K562 (cell line): ENCODE results near the gene ADAMTS14. TPM values are rescaled to one million over a fixed set of nuclear protein-coding genes. Genes with fewer than 3 reads are reported as not detected.

Source experiments
- FIP1L1 ChIP-seq: fragments of 200-400 bp; formaldehyde crosslinking; IDR thresholded peaks from 2 replicates; pipeline ENCODE4 v1.6.1; 2018; ENCODE audit warnings: mild to moderate bottlenecking, low read depth, low read length; ENCODE audit not compliant: poor library complexity, severe bottlenecking
- MTA1 ChIP-seq: fragments of 450-650 bp; IDR thresholded peaks from 2 replicates; pipeline ENCODE4 v1.6.1; 2017; ENCODE audit warnings: borderline replicate concordance
- polyA plus RNA-seq, 8 experiments: library from polyadenylated mRNA; depleted of rRNA in 4 of 8; stranded (reverse) in 5 of 8; unstranded in 3 of 8; fragments of >200 nt; fragmentation: Nextera tagmentation in 2 of 8; fragmentation: Illumina TruSeq in 1 of 8; extraction: Ambion mirVana in 2 of 8; extraction: Trizol in 1 of 8; gene quantifications; 2 replicates each; pipeline versions ENCODE4 v1.2.1 to v1.2.3, GENCODE V29; 2011 to 2014; ENCODE audit warnings: inconsistent platforms in 1 of 8, missing spikeins in 1 of 8
- total RNA-seq, 7 experiments: library from RNA; depleted of rRNA in 6 of 7; stranded (reverse); fragments of >200 nt in 6 of 7; fragmentation: Illumina TruSeq in 2 of 7; extraction: Trizol in 2 of 7; gene quantifications; 2 replicates each; pipeline versions ENCODE4 v1.2.1 to v1.2.3, GENCODE V29; 2011 to 2021; ENCODE audit warnings: low replicate concordance in 1 of 7
- TF ChIP-seq, protein P1 (sequence below): fragments of 200-600 bp; sonication (generic); IDR thresholded peaks from one replicate; pipeline ENCODE4 v1.6.1; 2012; ENCODE audit warnings: mild to moderate bottlenecking, low read depth, low read length, inconsistent platforms
- TF ChIP-seq, protein P2 (sequence below): IDR thresholded peaks from 3 replicates; pipeline ENCODE4 v1.6.1; 2011; ENCODE audit warnings: borderline replicate concordance, mild to moderate bottlenecking, moderate library complexity; ENCODE audit not compliant: insufficient read length; ENCODE audit errors: extremely low read depth
- TF ChIP-seq, protein P3 (sequence below): fragments of 200-400 bp; formaldehyde crosslinking; IDR thresholded peaks from 2 replicates; pipeline ENCODE4 v1.6.1; 2017; ENCODE audit warnings: mild to moderate bottlenecking, low read depth, low read length, moderate library complexity
- TF ChIP-seq, protein P4 (sequence below): fragments of 450-650 bp; formaldehyde crosslinking; IDR thresholded peaks from 2 replicates; pipeline ENCODE4 v1.4.0; 2022; ENCODE audit warnings: missing genetic modification characterization

Gene ADAMTS14
- total and polyA plus RNA-seq, 9 of the 15 experiments (the other 6 are each of a cell fraction or from before 2014, with no cell fraction given), result 0.04 to 37.4 (median 15.9) TPM

DNA sequence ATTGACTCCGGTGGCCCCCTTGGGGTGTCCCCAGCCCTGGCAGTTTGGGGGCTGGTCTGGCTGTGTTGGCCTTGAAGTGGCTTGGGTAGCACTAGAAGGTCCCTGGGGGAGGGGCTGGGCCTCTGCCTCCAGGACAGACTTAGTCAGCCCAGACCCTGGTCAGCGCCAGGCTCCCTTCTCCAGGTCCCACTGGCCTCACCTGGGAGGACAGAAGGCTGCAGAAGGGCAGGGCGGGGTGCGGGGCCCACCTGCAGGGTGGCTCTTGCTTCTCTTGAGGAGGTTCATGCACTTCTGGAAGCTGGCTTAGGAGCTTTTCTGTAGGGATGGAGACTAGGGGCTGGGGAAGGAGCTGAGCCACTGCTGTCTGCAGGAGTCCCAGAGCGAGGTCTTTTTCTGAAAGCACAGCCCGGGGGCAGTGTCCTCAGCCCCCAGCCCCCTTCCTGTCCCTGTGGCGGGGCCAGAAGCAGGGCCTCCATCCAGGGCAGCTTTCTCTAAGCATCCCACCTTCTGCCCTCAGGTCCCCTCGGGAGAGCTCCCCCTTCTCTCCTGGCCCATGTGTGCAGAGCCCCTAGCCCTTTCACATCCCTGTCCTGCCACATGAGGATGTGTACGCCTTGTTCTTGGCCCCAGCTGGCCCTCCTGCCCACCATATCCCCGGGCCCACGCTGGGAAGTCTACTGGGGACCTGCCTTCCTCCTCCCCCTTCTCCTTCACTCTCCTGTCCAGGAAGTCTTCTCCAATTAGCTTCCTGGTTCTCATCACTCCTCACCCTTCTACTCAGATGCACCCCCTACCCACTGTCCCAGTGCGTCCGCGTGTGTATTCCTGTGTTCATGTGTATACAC is 101.9 kb downstream of the ADAMTS14 start (continued):
- TF ChIP-seq, protein P1, sequence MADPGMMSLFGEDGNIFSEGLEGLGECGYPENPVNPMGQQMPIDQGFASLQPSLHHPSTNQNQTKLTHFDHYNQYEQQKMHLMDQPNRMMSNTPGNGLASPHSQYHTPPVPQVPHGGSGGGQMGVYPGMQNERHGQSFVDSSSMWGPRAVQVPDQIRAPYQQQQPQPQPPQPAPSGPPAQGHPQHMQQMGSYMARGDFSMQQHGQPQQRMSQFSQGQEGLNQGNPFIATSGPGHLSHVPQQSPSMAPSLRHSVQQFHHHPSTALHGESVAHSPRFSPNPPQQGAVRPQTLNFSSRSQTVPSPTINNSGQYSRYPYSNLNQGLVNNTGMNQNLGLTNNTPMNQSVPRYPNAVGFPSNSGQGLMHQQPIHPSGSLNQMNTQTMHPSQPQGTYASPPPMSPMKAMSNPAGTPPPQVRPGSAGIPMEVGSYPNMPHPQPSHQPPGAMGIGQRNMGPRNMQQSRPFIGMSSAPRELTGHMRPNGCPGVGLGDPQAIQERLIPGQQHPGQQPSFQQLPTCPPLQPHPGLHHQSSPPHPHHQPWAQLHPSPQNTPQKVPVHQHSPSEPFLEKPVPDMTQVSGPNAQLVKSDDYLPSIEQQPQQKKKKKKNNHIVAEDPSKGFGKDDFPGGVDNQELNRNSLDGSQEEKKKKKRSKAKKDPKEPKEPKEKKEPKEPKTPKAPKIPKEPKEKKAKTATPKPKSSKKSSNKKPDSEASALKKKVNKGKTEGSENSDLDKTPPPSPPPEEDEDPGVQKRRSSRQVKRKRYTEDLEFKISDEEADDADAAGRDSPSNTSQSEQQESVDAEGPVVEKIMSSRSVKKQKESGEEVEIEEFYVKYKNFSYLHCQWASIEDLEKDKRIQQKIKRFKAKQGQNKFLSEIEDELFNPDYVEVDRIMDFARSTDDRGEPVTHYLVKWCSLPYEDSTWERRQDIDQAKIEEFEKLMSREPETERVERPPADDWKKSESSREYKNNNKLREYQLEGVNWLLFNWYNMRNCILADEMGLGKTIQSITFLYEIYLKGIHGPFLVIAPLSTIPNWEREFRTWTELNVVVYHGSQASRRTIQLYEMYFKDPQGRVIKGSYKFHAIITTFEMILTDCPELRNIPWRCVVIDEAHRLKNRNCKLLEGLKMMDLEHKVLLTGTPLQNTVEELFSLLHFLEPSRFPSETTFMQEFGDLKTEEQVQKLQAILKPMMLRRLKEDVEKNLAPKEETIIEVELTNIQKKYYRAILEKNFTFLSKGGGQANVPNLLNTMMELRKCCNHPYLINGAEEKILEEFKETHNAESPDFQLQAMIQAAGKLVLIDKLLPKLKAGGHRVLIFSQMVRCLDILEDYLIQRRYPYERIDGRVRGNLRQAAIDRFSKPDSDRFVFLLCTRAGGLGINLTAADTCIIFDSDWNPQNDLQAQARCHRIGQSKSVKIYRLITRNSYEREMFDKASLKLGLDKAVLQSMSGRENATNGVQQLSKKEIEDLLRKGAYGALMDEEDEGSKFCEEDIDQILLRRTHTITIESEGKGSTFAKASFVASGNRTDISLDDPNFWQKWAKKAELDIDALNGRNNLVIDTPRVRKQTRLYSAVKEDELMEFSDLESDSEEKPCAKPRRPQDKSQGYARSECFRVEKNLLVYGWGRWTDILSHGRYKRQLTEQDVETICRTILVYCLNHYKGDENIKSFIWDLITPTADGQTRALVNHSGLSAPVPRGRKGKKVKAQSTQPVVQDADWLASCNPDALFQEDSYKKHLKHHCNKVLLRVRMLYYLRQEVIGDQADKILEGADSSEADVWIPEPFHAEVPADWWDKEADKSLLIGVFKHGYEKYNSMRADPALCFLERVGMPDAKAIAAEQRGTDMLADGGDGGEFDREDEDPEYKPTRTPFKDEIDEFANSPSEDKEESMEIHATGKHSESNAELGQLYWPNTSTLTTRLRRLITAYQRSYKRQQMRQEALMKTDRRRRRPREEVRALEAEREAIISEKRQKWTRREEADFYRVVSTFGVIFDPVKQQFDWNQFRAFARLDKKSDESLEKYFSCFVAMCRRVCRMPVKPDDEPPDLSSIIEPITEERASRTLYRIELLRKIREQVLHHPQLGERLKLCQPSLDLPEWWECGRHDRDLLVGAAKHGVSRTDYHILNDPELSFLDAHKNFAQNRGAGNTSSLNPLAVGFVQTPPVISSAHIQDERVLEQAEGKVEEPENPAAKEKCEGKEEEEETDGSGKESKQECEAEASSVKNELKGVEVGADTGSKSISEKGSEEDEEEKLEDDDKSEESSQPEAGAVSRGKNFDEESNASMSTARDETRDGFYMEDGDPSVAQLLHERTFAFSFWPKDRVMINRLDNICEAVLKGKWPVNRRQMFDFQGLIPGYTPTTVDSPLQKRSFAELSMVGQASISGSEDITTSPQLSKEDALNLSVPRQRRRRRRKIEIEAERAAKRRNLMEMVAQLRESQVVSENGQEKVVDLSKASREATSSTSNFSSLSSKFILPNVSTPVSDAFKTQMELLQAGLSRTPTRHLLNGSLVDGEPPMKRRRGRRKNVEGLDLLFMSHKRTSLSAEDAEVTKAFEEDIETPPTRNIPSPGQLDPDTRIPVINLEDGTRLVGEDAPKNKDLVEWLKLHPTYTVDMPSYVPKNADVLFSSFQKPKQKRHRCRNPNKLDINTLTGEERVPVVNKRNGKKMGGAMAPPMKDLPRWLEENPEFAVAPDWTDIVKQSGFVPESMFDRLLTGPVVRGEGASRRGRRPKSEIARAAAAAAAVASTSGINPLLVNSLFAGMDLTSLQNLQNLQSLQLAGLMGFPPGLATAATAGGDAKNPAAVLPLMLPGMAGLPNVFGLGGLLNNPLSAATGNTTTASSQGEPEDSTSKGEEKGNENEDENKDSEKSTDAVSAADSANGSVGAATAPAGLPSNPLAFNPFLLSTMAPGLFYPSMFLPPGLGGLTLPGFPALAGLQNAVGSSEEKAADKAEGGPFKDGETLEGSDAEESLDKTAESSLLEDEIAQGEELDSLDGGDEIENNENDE, result no peak
- no peak for TF ChIP-seq MTA1
- TF ChIP-seq, protein P2, sequence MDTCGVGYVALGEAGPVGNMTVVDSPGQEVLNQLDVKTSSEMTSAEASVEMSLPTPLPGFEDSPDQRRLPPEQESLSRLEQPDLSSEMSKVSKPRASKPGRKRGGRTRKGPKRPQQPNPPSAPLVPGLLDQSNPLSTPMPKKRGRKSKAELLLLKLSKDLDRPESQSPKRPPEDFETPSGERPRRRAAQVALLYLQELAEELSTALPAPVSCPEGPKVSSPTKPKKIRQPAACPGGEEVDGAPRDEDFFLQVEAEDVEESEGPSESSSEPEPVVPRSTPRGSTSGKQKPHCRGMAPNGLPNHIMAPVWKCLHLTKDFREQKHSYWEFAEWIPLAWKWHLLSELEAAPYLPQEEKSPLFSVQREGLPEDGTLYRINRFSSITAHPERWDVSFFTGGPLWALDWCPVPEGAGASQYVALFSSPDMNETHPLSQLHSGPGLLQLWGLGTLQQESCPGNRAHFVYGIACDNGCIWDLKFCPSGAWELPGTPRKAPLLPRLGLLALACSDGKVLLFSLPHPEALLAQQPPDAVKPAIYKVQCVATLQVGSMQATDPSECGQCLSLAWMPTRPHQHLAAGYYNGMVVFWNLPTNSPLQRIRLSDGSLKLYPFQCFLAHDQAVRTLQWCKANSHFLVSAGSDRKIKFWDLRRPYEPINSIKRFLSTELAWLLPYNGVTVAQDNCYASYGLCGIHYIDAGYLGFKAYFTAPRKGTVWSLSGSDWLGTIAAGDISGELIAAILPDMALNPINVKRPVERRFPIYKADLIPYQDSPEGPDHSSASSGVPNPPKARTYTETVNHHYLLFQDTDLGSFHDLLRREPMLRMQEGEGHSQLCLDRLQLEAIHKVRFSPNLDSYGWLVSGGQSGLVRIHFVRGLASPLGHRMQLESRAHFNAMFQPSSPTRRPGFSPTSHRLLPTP, result no peak
- no peak for TF ChIP-seq FIP1L1
- TF ChIP-seq, protein P3, sequence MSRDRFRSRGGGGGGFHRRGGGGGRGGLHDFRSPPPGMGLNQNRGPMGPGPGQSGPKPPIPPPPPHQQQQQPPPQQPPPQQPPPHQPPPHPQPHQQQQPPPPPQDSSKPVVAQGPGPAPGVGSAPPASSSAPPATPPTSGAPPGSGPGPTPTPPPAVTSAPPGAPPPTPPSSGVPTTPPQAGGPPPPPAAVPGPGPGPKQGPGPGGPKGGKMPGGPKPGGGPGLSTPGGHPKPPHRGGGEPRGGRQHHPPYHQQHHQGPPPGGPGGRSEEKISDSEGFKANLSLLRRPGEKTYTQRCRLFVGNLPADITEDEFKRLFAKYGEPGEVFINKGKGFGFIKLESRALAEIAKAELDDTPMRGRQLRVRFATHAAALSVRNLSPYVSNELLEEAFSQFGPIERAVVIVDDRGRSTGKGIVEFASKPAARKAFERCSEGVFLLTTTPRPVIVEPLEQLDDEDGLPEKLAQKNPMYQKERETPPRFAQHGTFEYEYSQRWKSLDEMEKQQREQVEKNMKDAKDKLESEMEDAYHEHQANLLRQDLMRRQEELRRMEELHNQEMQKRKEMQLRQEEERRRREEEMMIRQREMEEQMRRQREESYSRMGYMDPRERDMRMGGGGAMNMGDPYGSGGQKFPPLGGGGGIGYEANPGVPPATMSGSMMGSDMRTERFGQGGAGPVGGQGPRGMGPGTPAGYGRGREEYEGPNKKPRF, result no peak
- TF ChIP-seq, protein P4, sequence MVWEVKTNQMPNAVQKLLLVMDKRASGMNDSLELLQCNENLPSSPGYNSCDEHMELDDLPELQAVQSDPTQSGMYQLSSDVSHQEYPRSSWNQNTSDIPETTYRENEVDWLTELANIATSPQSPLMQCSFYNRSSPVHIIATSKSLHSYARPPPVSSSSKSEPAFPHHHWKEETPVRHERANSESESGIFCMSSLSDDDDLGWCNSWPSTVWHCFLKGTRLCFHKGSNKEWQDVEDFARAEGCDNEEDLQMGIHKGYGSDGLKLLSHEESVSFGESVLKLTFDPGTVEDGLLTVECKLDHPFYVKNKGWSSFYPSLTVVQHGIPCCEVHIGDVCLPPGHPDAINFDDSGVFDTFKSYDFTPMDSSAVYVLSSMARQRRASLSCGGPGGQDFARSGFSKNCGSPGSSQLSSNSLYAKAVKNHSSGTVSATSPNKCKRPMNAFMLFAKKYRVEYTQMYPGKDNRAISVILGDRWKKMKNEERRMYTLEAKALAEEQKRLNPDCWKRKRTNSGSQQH (CRISPR knock-in tag), result no peak
